ENCODE results near the gene ABCG1. TPM values are rescaled to one million over a fixed set of nuclear protein-coding genes. Genes with fewer than 3 reads are reported as not detected.
A peak's percentile ranks its signal among the peaks of the same experiment; 100 is the strongest.

ABCG1 gene
- total RNA-seq, 1 donor from 2014 or later, result 156 TPM

GRCh38 chr21:42214081-42214750 lies 4.7 kb upstream of the ABCG1 start:
- DNase-seq (ENCODE audit: low read depth in 2 of 2), result no peak

- DNase-seq (ENCODE audit: low read depth in 2 of 2), result no peak
Measured at GRCh38 chr21:42214921-42215320, 4.0 kb upstream of the ABCG1 start.

- DNase-seq (ENCODE audit: low read depth in 2 of 2), result no peak
Measured at GRCh38 chr21:42215942-42216725, 2.8 kb upstream of the ABCG1 start.

- no peak for DNase-seq (ENCODE audit: low read depth in 2 of 2)
Measured at GRCh38 chr21:42216726-42217572, 2.0 kb upstream of the ABCG1 start.

- peak; percentile 24 to 52 for DNase-seq (ENCODE audit: low read depth in 2 of 2)
Measured at GRCh38 chr21:42219606-42220137, 732 bp downstream of the ABCG1 start.

GRCh38 chr21:42220138-42220701 lies 1.3 kb downstream of the ABCG1 start:
- peak; percentile 86 to 94 for DNase-seq (ENCODE audit: low read depth in 2 of 2)

- DNase-seq (ENCODE audit: low read depth in 2 of 2), result peak; percentile 86 to 87
Measured at GRCh38 chr21:42221581-42222345, 2.8 kb downstream of the ABCG1 start.

- no peak for DNase-seq (ENCODE audit: low read depth in 2 of 2)
Measured at GRCh38 chr21:42222386-42222785, 3.4 kb downstream of the ABCG1 start.

- no peak for DNase-seq (ENCODE audit: low read depth in 2 of 2)
Measured at GRCh38 chr21:42222821-42223390, 4.0 kb downstream of the ABCG1 start.

- DNase-seq (ENCODE audit: low read depth in 2 of 2), result no peak
Measured at GRCh38 chr21:42223826-42224575, 5.1 kb downstream of the ABCG1 start.

- no peak for DNase-seq (ENCODE audit: low read depth in 2 of 2)
Measured at GRCh38 chr21:42225042-42225441, 6.1 kb downstream of the ABCG1 start.

GRCh38 chr21:42225571-42226155 lies 6.7 kb downstream of the ABCG1 start:
- no peak for DNase-seq (ENCODE audit: low read depth in 2 of 2)

- DNase-seq (ENCODE audit: low read depth in 2 of 2), result no peak
Measured at GRCh38 chr21:42226626-42227025, 7.7 kb downstream of the ABCG1 start.

- peak; percentile 88 to 95 for DNase-seq (ENCODE audit: low read depth in 2 of 2)
Measured at GRCh38 chr21:42227909-42228708, 9.2 kb downstream of the ABCG1 start.

GRCh38 chr21:42228709-42229220 lies 9.8 kb downstream of the ABCG1 start:
- DNase-seq (ENCODE audit: low read depth in 2 of 2), result no peak

GRCh38 chr21:42229676-42230075 lies 10.7 kb downstream of the ABCG1 start:
- DNase-seq (ENCODE audit: low read depth in 2 of 2), result peak in 1 of 2 donors; percentile 69

- no peak for DNase-seq (ENCODE audit: low read depth in 2 of 2)
Measured at GRCh38 chr21:42230178-42230577, 11.2 kb downstream of the ABCG1 start.

- peak in 1 of 2 donors; percentile 80 for DNase-seq (ENCODE audit: low read depth in 2 of 2)
Measured at GRCh38 chr21:42230636-42231035, 11.7 kb downstream of the ABCG1 start.
